Fibroblast of lung (primary cell): ENCODE results near the gene ALDH8A1. TPM values are rescaled to one million over a fixed set of nuclear protein-coding genes. Genes with fewer than 3 reads are reported as not detected.
"Not testable (repeated sequence)": the region's sequence is repeated elsewhere in the genome, so short reads cannot be mapped to it uniquely, and the experiment has no call there.

Experiments used
- DNase-seq, 2 donors: peaks; one replicate each; pipeline versions ENCODE4 v3.0.0 to v3.0.0-alpha.2; 2010; ENCODE audit warnings: low read depth in 2 of 2
- H2AFZ ChIP-seq: 2 replicates; pipeline ENCODE4 v1.5.1; 2012; ENCODE audit warnings: low read length, control low read depth, inconsistent platforms
- H3K27ac ChIP-seq: 2 replicates; pipeline ENCODE4 v1.5.1; 2011; ENCODE audit warnings: low read length, control low read depth; ENCODE audit not compliant: insufficient read depth
- H3K27me3 ChIP-seq: 2 replicates; pipeline ENCODE4 v1.5.1; 2011; ENCODE audit warnings: mild to moderate bottlenecking, low read length; ENCODE audit not compliant: control insufficient read depth, insufficient read depth
- H3K36me3 ChIP-seq: 2 replicates; pipeline ENCODE4 v1.5.1; 2011; ENCODE audit warnings: low read length; ENCODE audit not compliant: control insufficient read depth, insufficient read depth
- H3K4me1 ChIP-seq: 2 replicates; pipeline ENCODE4 v1.5.1; 2011; ENCODE audit warnings: low read length; ENCODE audit not compliant: control insufficient read depth, insufficient read depth; ENCODE audit errors: extremely low read depth
- H3K4me2 ChIP-seq: 2 replicates; pipeline ENCODE4 v1.5.1; 2011; ENCODE audit warnings: low read length, control low read depth; ENCODE audit not compliant: insufficient read depth; ENCODE audit errors: extremely low read depth
- H3K4me3 ChIP-seq, 4 experiments: fragments of 200-600 bp in 1 of 4; sonication (generic) in 1 of 4; replicated peaks in 1 of 4; 2 replicates each; pipeline ENCODE4 v1.5.1; 2011 to 2016; ENCODE audit warnings: low read length in 4 of 4, low read depth in 3 of 4, mild to moderate bottlenecking in 3 of 4, control low read depth in 2 of 4, inconsistent platforms in 1 of 4, mixed read lengths in 1 of 4; ENCODE audit not compliant: insufficient read depth in 1 of 4; ENCODE audit errors: control extremely low read depth in 1 of 4
- H3K79me2 ChIP-seq: 2 replicates; pipeline ENCODE4 v1.5.1; 2012; ENCODE audit warnings: mild to moderate bottlenecking, low read length, inconsistent platforms; ENCODE audit not compliant: control insufficient read depth, insufficient read depth
- H3K9ac ChIP-seq: 2 replicates; pipeline ENCODE4 v1.5.1; 2011; ENCODE audit warnings: mild to moderate bottlenecking, low read length, control low read depth; ENCODE audit not compliant: insufficient read depth
- H3K9me3 ChIP-seq: 2 replicates; pipeline ENCODE4 v1.5.1; 2012; ENCODE audit warnings: low read depth, low read length; ENCODE audit not compliant: control insufficient read depth, insufficient read depth
- H4K20me1 ChIP-seq: 2 replicates; pipeline ENCODE4 v1.5.1; 2011; ENCODE audit warnings: low read length; ENCODE audit not compliant: control insufficient read depth, insufficient read depth; ENCODE audit errors: extremely low read depth
- CTCF ChIP-seq, 2 donors: IDR thresholded peaks in 1 of 2; conservative IDR thresholded peaks in 1 of 2; 1 replicate in 1 of 2; 2 replicates in 1 of 2; pipeline ENCODE4 v1.5.1; 2011 to 2012; ENCODE audit warnings: low read length in 2 of 2, control low read depth in 1 of 2, inconsistent platforms in 1 of 2, low read depth in 1 of 2, mild to moderate bottlenecking in 1 of 2
- EZH2 ChIP-seq: IDR thresholded peaks from 2 replicates; pipeline ENCODE4 v1.5.1; 2012; ENCODE audit warnings: low read length, control low read depth, mild to moderate bottlenecking; ENCODE audit errors: missing control alignments
- polyA plus RNA-seq, 2 donors: library from polyadenylated mRNA; depleted of rRNA in 1 of 2; stranded (reverse) in 1 of 2; unstranded in 1 of 2; fragments of >200 nt; gene quantifications; 2 replicates each; pipeline ENCODE4 v1.2.1, GENCODE V29; 2011 to 2012; ENCODE audit warnings: missing spikeins in 1 of 2
- total RNA-seq: library from RNA; depleted of rRNA; stranded (reverse); fragments of >200 nt; gene quantifications from 2 replicates; pipeline ENCODE4 v1.2.1, GENCODE V29; 2014

The ALDH8A1 gene
- total and polyA plus RNA-seq, 2 donors (not counting 1 experiment from before 2014, with no cell fraction given) = 0.11 to 0.50 TPM

- Histone ChIP-seq H3K4me3 (no peak overlapping the region), H3K27me3 (no peaks in the 10 kb centered on the region), H3K36me3 (no peaks in the 10 kb centered on the region), H3K9me3 (no peaks in the 10 kb centered on the region), H3K79me2 (no peaks in the 10 kb centered on the region), H3K27ac (no peak overlapping the region), H2AFZ (no peak overlapping the region), H3K4me2 (no peak overlapping the region), H4K20me1 (no peaks in the 10 kb centered on the region), H3K4me1 (no peaks in the 10 kb centered on the region), H3K9ac (no peak overlapping the region)
- no peak for DNase-seq
- TF ChIP-seq CTCF (conservative IDR thresholded peaks at IDR 0.05 in 1 of 2, IDR thresholded peaks at IDR 0.05 in 1 of 2; ENCODE audit: low read depth in 1 of 2, low read length in 2 of 2) (no peak), EZH2 (no peak)
These were observed 51.3 kb downstream of the ALDH8A1 start for GRCh38 chr6:134898575-134898974.

GRCh38 chr6:134898166-134898565 is 51.7 kb downstream of the ALDH8A1 start:
- not testable (repeated sequence) for H4K20me1 ChIP-seq, H2AFZ ChIP-seq, DNase-seq, H3K4me2 ChIP-seq, H3K4me3 ChIP-seq, H3K9ac ChIP-seq, H3K27ac ChIP-seq, H3K4me1 ChIP-seq, H3K27me3 ChIP-seq, H3K36me3 ChIP-seq, H3K79me2 ChIP-seq, H3K9me3 ChIP-seq

GRCh38 chr6:134896910-134897309 is 53.0 kb downstream of the ALDH8A1 start:
- no peaks in the 10 kb centered on the region for H3K79me2 ChIP-seq
- no peaks in the 10 kb centered on the region for H3K9me3 ChIP-seq
- H3K27me3 ChIP-seq = no peaks in the 10 kb centered on the region
- H3K27ac ChIP-seq = no peak overlapping the region
- no peak overlapping the region for H3K9ac ChIP-seq
- H3K4me3 ChIP-seq = no peak overlapping the region
- TF ChIP-seq CTCF (conservative IDR thresholded peaks at IDR 0.05 in 1 of 2, IDR thresholded peaks at IDR 0.05 in 1 of 2; ENCODE audit: low read depth in 1 of 2, low read length in 2 of 2) = no peak
- TF ChIP-seq EZH2 = no peak
- DNase-seq = no peak
- no peaks in the 10 kb centered on the region for H3K4me1 ChIP-seq
- no peaks in the 10 kb centered on the region for H4K20me1 ChIP-seq
- H3K4me2 ChIP-seq = no peak overlapping the region
- no peaks in the 10 kb centered on the region for H3K36me3 ChIP-seq
- no peak overlapping the region for H2AFZ ChIP-seq
